Suprapubic skin (tissue), 4 donors: ENCODE measurements around the gene IQCC. TPM values are rescaled to one million over a fixed set of nuclear protein-coding genes. Genes with fewer than 3 reads are reported as not detected.

Source experiments
- DNase-seq, 2 donors: peaks; one replicate each; pipeline ENCODE4 v3.0.0-alpha.2; 2019; ENCODE audit warnings: low spot score in 2 of 2
- H3K27ac ChIP-seq: fragments of 200-600 bp; sonication (generic); one replicate; pipeline ENCODE4 v1.5.1; 2019
- H3K27me3 ChIP-seq: fragments of 200-600 bp; sonication (generic); one replicate; pipeline ENCODE4 v1.5.1; 2019
- H3K36me3 ChIP-seq: fragments of 200-600 bp; sonication (generic); one replicate; pipeline ENCODE4 v1.5.1; 2019
- H3K4me1 ChIP-seq: fragments of 200-600 bp; sonication (generic); one replicate; pipeline ENCODE4 v1.5.1; 2019
- H3K4me3 ChIP-seq: fragments of 200-600 bp; sonication (generic); one replicate; pipeline ENCODE4 v1.5.1; 2019; ENCODE audit warnings: mild to moderate bottlenecking
- H3K9me3 ChIP-seq: fragments of 200-600 bp; sonication (generic); one replicate; pipeline ENCODE4 v1.5.1; 2019
- EP300 ChIP-seq: sonication (generic); formaldehyde crosslinking; IDR thresholded peaks from one replicate; pipeline ENCODE4 v1.6.1; 2017; ENCODE audit warnings: antibody characterized with exemption
- POLR2A ChIP-seq, 2 donors: fragments of 450-650 bp; IDR thresholded peaks; one replicate each; pipeline ENCODE4 v1.6.1; 2017; ENCODE audit warnings: antibody characterized with exemption in 2 of 2, mild to moderate bottlenecking in 2 of 2, moderate library complexity in 2 of 2
- POLR2AphosphoS5 ChIP-seq, 3 donors: sonication (generic); formaldehyde crosslinking; IDR thresholded peaks; one replicate each; pipeline ENCODE4 v1.6.1; 2017; ENCODE audit warnings: antibody characterized with exemption in 3 of 3
- WGBS: methylation state at CpG from one replicate; pipeline ENCODE4 v1.1.5; 2018; 5-methylcytosine and 5-hydroxymethylcytosine counted together
- total RNA-seq, 4 donors: library from RNA; depleted of rRNA; stranded (reverse); fragments of >200 nt; gene quantifications; one replicate each; pipeline ENCODE4 v1.1.0, GENCODE V29; 2016
- TF ChIP-seq, protein P1 (sequence below), 2 donors: fragments of 200-600 bp in 1 of 2; fragments of 450-650 bp in 1 of 2; sonication (generic) in 1 of 2; IDR thresholded peaks; one replicate each; pipeline ENCODE4 v1.5.1; 2016 to 2019; ENCODE audit warnings: antibody characterized with exemption in 2 of 2, mild to moderate bottlenecking in 1 of 2, moderate library complexity in 1 of 2

The IQCC gene
- total RNA-seq, 4 donors from 2014 or later, result 1.7 to 4.4 (median 3.7) TPM

DNA sequence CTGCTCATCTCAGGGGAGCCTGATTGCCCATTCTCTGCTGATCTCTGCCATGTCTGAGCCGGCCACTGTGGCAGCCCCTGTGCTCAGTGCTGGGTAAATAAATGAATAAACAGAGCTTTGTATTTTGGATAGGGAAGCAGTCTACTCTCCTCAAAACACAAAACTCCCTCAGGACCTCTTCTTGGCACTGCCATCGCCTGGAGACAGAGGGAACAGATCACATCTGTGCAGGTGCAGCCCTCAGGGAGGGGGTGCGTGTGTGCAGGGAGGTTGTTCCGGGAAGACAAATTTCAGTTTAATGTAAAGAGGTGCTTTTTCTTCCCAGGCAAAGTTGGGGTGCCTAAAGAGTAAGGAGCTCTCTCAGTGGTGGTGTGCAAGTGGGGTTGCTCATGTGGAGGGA lies 33.9 kb downstream of the IQCC start:
- WGBS, result 39% methylated on average over 4 of the region's 4 CpGs
- peaks cover 32% of the 10 kb centered on the region for H3K4me1 ChIP-seq
- peaks cover 11% of the 10 kb centered on the region for H3K36me3 ChIP-seq
- no peak for DNase-seq
- no peaks in the 10 kb centered on the region for H3K27me3 ChIP-seq
- no peak overlapping the region for H3K4me3 ChIP-seq
- TF ChIP-seq EP300, result no peak
- TF ChIP-seq POLR2A (IDR thresholded peaks at IDR 0.05), result no peak
- TF ChIP-seq POLR2AphosphoS5 (IDR thresholded peaks at IDR 0.05), result no peak
- TF ChIP-seq, protein P1, sequence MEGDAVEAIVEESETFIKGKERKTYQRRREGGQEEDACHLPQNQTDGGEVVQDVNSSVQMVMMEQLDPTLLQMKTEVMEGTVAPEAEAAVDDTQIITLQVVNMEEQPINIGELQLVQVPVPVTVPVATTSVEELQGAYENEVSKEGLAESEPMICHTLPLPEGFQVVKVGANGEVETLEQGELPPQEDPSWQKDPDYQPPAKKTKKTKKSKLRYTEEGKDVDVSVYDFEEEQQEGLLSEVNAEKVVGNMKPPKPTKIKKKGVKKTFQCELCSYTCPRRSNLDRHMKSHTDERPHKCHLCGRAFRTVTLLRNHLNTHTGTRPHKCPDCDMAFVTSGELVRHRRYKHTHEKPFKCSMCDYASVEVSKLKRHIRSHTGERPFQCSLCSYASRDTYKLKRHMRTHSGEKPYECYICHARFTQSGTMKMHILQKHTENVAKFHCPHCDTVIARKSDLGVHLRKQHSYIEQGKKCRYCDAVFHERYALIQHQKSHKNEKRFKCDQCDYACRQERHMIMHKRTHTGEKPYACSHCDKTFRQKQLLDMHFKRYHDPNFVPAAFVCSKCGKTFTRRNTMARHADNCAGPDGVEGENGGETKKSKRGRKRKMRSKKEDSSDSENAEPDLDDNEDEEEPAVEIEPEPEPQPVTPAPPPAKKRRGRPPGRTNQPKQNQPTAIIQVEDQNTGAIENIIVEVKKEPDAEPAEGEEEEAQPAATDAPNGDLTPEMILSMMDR (IDR thresholded peaks at IDR 0.05), result no peak
- no peaks in the 10 kb centered on the region for H3K9me3 ChIP-seq
- no peak overlapping the region for H3K27ac ChIP-seq

DNA sequence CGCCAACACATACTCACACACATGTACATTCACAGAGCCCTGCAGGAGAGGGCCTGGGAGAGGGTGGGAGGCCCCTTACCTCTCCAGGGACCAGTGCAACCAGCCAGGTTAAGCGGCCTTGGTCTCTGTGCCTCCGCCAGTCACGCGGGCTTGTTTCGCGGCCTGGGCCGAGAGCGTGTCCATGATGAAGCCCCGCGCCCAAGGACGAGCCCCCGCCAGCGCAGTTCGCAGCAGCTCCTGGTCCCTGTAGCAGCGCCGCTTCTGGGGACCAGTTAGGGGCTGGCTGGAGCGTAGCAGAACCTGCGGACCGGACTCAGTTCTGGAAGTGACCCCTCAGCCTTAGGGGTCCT lies 34.3 kb downstream of the IQCC start:
- Histone ChIP-seq H3K27ac (peak overlapping the region; percentile 59), H3K4me3 (peak overlapping the region; percentile 54)

DNA sequence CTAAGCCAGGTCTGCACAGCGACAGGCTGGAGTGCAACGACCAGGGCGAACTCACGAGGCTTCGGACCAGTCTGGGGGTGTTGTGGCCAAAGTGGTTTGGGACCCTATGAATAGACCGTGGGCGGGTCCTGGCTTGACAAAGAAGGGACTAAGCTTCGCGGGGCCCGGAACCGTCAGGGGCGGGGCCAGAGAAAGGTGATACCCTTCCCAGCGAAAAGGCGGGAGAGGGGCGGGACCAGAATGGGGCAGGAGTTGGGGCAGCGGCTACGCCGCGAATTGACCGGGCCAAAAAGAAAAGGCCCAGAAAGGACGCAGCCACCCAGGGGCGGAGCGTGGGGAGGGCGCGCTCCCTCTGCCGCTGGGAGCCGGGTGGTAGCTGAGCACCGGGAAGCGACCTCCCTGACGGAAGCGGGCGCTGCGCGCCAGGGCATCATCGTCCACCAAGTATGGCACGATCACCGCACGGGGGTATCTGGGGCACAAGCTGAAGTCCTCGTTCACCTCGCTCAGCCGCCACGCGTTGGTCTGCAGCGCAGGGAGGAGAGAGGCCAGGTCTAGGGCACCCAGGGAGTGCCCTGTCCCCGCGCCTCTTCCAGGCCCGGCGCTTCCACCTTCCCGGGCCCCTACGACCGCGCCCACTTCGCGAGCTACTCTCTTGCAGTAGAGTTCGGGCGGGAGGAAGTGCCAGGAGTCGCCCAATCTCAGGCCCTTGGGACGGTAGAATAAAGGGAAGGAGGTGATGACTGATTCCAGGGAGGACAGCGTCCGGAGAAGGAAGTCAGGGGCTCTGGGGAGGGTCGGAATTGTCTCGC lies 34.9 kb downstream of the IQCC start:
- peaks cover 32% of the 10 kb centered on the region for H3K4me1 ChIP-seq
- DNase-seq, result peak; percentile 84 to 86
- 5% methylated on average over 22 of the region's 62 CpGs for WGBS
- TF ChIP-seq EP300 (no peak), POLR2AphosphoS5 (IDR thresholded peaks at IDR 0.05) (no peak), POLR2A (IDR thresholded peaks at IDR 0.05) (peak in 1 of 2 donors; percentile 29)
- TF ChIP-seq, protein P1 (IDR thresholded peaks at IDR 0.05), result no peak
- peak overlapping the region; percentile 54 for H3K4me3 ChIP-seq
- no peaks in the 10 kb centered on the region for H3K9me3 ChIP-seq
- H3K27me3 ChIP-seq, result no peaks in the 10 kb centered on the region
- H3K36me3 ChIP-seq, result peaks cover under 1% of the 10 kb centered on the region
- peak overlapping the region; percentile 59 for H3K27ac ChIP-seq

More for the DNA sequence above, 34.3 kb downstream of the IQCC start:
- Histone ChIP-seq H3K27me3 (no peaks in the 10 kb centered on the region), H3K36me3 (peaks cover 7% of the 10 kb centered on the region), H3K9me3 (no peaks in the 10 kb centered on the region), H3K4me1 (peaks cover 32% of the 10 kb centered on the region)
- no peak for TF ChIP-seq POLR2A (IDR thresholded peaks at IDR 0.05)
- TF ChIP-seq, protein P1 (IDR thresholded peaks at IDR 0.05), result no peak
- no peak for TF ChIP-seq EP300
- no peak for TF ChIP-seq POLR2AphosphoS5 (IDR thresholded peaks at IDR 0.05)
- peak in 1 of 2 donors; percentile 65 for DNase-seq
- WGBS, result 53% methylated on average over 3 of the region's 20 CpGs

DNA sequence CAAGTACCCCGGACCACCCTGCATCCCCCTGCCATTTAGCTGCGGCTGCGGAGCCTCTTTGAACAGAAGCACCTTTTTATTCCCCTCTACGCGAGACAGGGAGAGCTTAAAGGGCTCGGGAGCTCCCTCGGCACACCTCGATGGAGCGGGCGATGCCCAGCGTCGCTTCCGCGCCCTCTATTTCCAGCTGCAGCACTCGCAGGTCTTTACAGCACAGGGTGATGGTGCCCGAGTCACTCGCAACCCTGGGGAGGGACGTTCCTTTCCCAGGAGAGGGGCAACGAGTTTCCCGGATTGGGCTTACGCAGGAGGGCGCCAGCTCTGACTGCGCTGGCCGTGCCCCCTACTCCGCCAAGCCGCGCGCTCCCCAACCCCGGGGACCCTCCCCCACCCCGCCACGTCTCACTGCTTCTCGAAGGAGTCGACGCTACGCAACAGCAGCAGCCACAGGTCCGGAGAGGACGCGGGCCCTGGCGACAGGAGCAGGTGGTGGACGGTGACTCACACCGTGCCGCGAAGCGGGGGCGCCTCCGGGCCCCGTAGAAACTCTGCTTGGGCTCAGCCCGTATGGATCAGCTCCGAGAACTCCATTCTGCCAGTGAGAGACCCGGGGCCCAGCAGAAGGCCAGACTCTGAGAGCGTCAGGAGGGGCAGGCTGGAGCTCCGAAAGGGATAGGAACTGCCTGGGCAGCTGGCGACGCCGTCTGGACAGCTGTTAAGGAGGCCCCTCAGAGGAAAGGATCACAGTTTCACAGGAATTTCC lies 35.7 kb downstream of the IQCC start:
- DNase-seq, result peak; percentile 83 to 84
- TF ChIP-seq POLR2AphosphoS5 (IDR thresholded peaks at IDR 0.05), result no peak
- Histone ChIP-seq H3K27ac (peak overlapping the region; percentile 59), H3K4me3 (peak overlapping the region; percentile 54), H3K27me3 (no peaks in the 10 kb centered on the region), H3K36me3 (no peaks in the 10 kb centered on the region), H3K4me1 (peaks cover 32% of the 10 kb centered on the region), H3K9me3 (no peaks in the 10 kb centered on the region)
- no CpG with 5 or more reads among the region's 55 CpGs for WGBS

DNA sequence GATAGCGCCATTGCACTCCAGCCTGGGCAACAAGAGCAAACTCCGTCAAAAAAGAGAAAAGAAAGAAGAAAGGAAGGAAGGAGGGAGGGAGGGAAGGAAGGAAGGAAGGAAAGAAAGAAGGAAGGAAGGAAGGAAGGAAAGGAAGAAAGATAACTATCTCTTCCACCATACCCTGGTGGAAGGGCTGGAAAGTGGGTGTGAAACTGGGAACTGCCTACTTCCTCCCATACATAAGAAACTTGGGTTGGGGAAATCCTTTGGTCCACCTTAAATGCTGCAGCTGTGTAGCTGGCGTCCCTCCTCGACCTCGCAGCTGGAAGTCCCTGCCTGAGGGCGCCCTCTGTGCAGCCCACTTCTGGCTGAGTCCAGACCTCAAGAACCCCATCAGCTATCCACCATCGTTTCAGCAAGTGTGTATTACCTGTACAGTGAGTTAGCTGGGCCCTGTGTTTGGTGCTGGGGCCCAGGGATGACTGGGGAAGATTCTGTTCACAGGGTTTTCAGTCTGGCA lies 36.9 kb downstream of the IQCC start:
- WGBS, result 25% methylated on average over 7 of the region's 7 CpGs
- Histone ChIP-seq H3K9me3 (no peaks in the 10 kb centered on the region), H3K27ac (no peak overlapping the region), H3K4me1 (peaks cover 41% of the 10 kb centered on the region), H3K27me3 (no peaks in the 10 kb centered on the region), H3K36me3 (no peaks in the 10 kb centered on the region), H3K4me3 (no peak overlapping the region)
- no peak for TF ChIP-seq POLR2A (IDR thresholded peaks at IDR 0.05)
- TF ChIP-seq POLR2AphosphoS5 (IDR thresholded peaks at IDR 0.05), result no peak
- TF ChIP-seq EP300, result no peak
- TF ChIP-seq, protein P1 (IDR thresholded peaks at IDR 0.05), result no peak
- no peak for DNase-seq
